Activated CD4-positive, alpha-beta T cell treated with anti-CD3 and anti-CD28 coated beads, Interleukin-2, amount 10 ng/mL, durations not matched to agents 24 days and 14 days (primary cell): ENCODE data around the gene CREBRF. TPM values are rescaled to one million over a fixed set of nuclear protein-coding genes. Genes with fewer than 3 reads are reported as not detected.
"Not testable (repeated sequence)": the region's sequence is repeated elsewhere in the genome, so short reads cannot be mapped to it uniquely, and the experiment has no call there.

Experiments used
- DNase-seq: peaks from one replicate; pipeline ENCODE4 v3.0.0; 2022
- H3K27ac Mint-ChIP-seq: one replicate; pipeline ENCODE4 v1.8.0; 2022; ENCODE audit warnings: mild to moderate bottlenecking, mixed read lengths
- H3K27me3 Mint-ChIP-seq: one replicate; pipeline ENCODE4 v1.8.0; 2022; ENCODE audit warnings: mixed read lengths
- H3K36me3 Mint-ChIP-seq: one replicate; pipeline ENCODE4 v1.8.0; 2022; ENCODE audit warnings: low read depth, mild to moderate bottlenecking, mixed read lengths
- H3K4me1 Mint-ChIP-seq: one replicate; pipeline ENCODE4 v1.8.0; 2021; ENCODE audit warnings: mixed read lengths
- H3K4me3 Mint-ChIP-seq: one replicate; pipeline ENCODE4 v1.8.0; 2022; ENCODE audit warnings: mild to moderate bottlenecking, moderate library complexity, mixed read lengths
- H3K9me3 Mint-ChIP-seq: one replicate; pipeline ENCODE4 v1.8.0; 2021; ENCODE audit warnings: mixed read lengths
- intact Hi-C: fragments of 100-400 bp; cut with micrococcal nuclease; formaldehyde crosslinking; loops from one replicate; pipeline ENCODE4 v1.15.1; 2023
- total RNA-seq: library from RNA; stranded (reverse); gene quantifications from 2 replicates; pipeline ENCODE4 v1.2.3, GENCODE V29; 2022

CREBRF gene
- 6.2 and 6.7 TPM in 2 replicates for total RNA-seq

- intact Hi-C loops = loop anchor here (2.0 to 10.0 kb wide), 8 partner anchors 221 to 1667 kb away; partner anchors contain the start of genes ERGIC1, FBXW11 and UBTD2
- Mint-ChIP-seq H3K9me3 (no peaks in the 10 kb centered on the region), H3K36me3 (no peaks in the 10 kb centered on the region), H3K4me1 (peaks cover 25% of the 10 kb centered on the region), H3K4me3 (peak within 1 kb of the TSS; percentile 95), H3K27ac (peak within 1 kb of the TSS; percentile 96), H3K27me3 (peaks cover 4% of the 10 kb centered on the region)
- peak; percentile 100 for DNase-seq
Observed at GRCh38 chr5:173055983-173056782, at the start of gene CREBRF. Gene CREBRF, plus strand, starts transcription at chr5:173056352. Its CDS starts 24,424 bp downstream, at chr5:173080776.

GRCh38 chr5:173010021-173010420 is 46.1 kb upstream of the CREBRF start:
- H3K36me3 Mint-ChIP-seq = peaks cover 9% of the 10 kb centered on the region
- DNase-seq = no peak
- peaks cover 23% of the 10 kb centered on the region for H3K4me1 Mint-ChIP-seq
- intact Hi-C loops = no loop called here
- H3K9me3 Mint-ChIP-seq = no peaks in the 10 kb centered on the region
- H3K27me3 Mint-ChIP-seq = no peaks in the 10 kb centered on the region
- peak overlapping the region; percentile 11 for H3K27ac Mint-ChIP-seq
- H3K4me3 Mint-ChIP-seq = no peak overlapping the region

- Mint-ChIP-seq H3K36me3 (peaks cover 11% of the 10 kb centered on the region), H3K9me3 (no peaks in the 10 kb centered on the region), H3K27ac (peak overlapping the region; percentile 13), H3K27me3 (no peaks in the 10 kb centered on the region), H3K4me1 (peaks cover 26% of the 10 kb centered on the region), H3K4me3 (no peak overlapping the region)
- intact Hi-C loops = no loop called here
- no peak for DNase-seq
Observed at GRCh38 chr5:173010547-173011464, 45.3 kb upstream of the CREBRF start.

GRCh38 chr5:173011566-173011965 is 44.6 kb upstream of the CREBRF start:
- peaks cover 32% of the 10 kb centered on the region for H3K4me1 Mint-ChIP-seq
- H3K9me3 Mint-ChIP-seq = no peaks in the 10 kb centered on the region
- no peak for DNase-seq
- peaks cover 11% of the 10 kb centered on the region for H3K36me3 Mint-ChIP-seq
- H3K27me3 Mint-ChIP-seq = no peaks in the 10 kb centered on the region
- no peak overlapping the region for H3K4me3 Mint-ChIP-seq
- intact Hi-C loops = no loop called here
- H3K27ac Mint-ChIP-seq = no peak overlapping the region

- Mint-ChIP-seq H3K36me3 (peaks cover 13% of the 10 kb centered on the region), H3K4me1 (peaks cover 34% of the 10 kb centered on the region), H3K27me3 (no peaks in the 10 kb centered on the region), H3K9me3 (no peaks in the 10 kb centered on the region), H3K4me3 (no peak overlapping the region), H3K27ac (no peak overlapping the region)
- DNase-seq = no peak
- intact Hi-C loops = no loop called here
Observed at GRCh38 chr5:173012882-173013281, 43.3 kb upstream of the CREBRF start.

- H3K4me1 Mint-ChIP-seq = peaks cover 34% of the 10 kb centered on the region
- H3K4me3 Mint-ChIP-seq = no peak overlapping the region
- H3K27me3 Mint-ChIP-seq = no peaks in the 10 kb centered on the region
- intact Hi-C loops = no loop called here
- peaks cover 17% of the 10 kb centered on the region for H3K36me3 Mint-ChIP-seq
- no peak overlapping the region for H3K27ac Mint-ChIP-seq
- H3K9me3 Mint-ChIP-seq = no peaks in the 10 kb centered on the region
- no peak for DNase-seq
Observed at GRCh38 chr5:173014671-173015070, 41.5 kb upstream of the CREBRF start.

GRCh38 chr5:173015192-173015591 is 41.0 kb upstream of the CREBRF start:
- no peak for DNase-seq
- Mint-ChIP-seq H3K9me3 (no peaks in the 10 kb centered on the region), H3K27me3 (no peaks in the 10 kb centered on the region), H3K36me3 (peaks cover 17% of the 10 kb centered on the region), H3K4me3 (no peak overlapping the region), H3K4me1 (peaks cover 30% of the 10 kb centered on the region), H3K27ac (no peak overlapping the region)
- intact Hi-C loops = no loop called here

GRCh38 chr5:173015598-173016455 is 40.3 kb upstream of the CREBRF start:
- H3K4me1 Mint-ChIP-seq = peaks cover 25% of the 10 kb centered on the region
- H3K27ac Mint-ChIP-seq = peak overlapping the region; percentile 68
- H3K9me3 Mint-ChIP-seq = no peaks in the 10 kb centered on the region
- no peak for DNase-seq
- H3K4me3 Mint-ChIP-seq = no peak overlapping the region
- H3K27me3 Mint-ChIP-seq = no peaks in the 10 kb centered on the region
- peaks cover 20% of the 10 kb centered on the region for H3K36me3 Mint-ChIP-seq
- intact Hi-C loops = no loop called here

GRCh38 chr5:173016598-173017046 is 39.5 kb upstream of the CREBRF start:
- Mint-ChIP-seq H3K9me3 (no peaks in the 10 kb centered on the region), H3K4me3 (no peak overlapping the region), H3K4me1 (peaks cover 25% of the 10 kb centered on the region), H3K27me3 (no peaks in the 10 kb centered on the region), H3K27ac (peak overlapping the region; percentile 81), H3K36me3 (peaks cover 27% of the 10 kb centered on the region)
- DNase-seq = no peak
- intact Hi-C loops = no loop called here

GRCh38 chr5:173017087-173017486 is 39.1 kb upstream of the CREBRF start:
- H3K27me3 Mint-ChIP-seq, H3K4me3 Mint-ChIP-seq, DNase-seq, H3K9me3 Mint-ChIP-seq, intact Hi-C loops: not testable (repeated sequence)
- Mint-ChIP-seq H3K36me3 (peaks cover 28% of the 10 kb centered on the region), H3K27ac (peak overlapping the region; percentile 81), H3K4me1 (peaks cover 24% of the 10 kb centered on the region)

- Mint-ChIP-seq H3K4me3 (no peak overlapping the region), H3K27ac (no peak overlapping the region)
- DNase-seq = no peak
Observed at GRCh38 chr5:173018358-173018757, 37.8 kb upstream of the CREBRF start.

GRCh38 chr5:173020154-173020581 is 36.0 kb upstream of the CREBRF start:
- Mint-ChIP-seq H3K27ac (no peak overlapping the region), H3K4me3 (no peak overlapping the region), H3K4me1 (peaks cover 21% of the 10 kb centered on the region), H3K9me3 (no peaks in the 10 kb centered on the region), H3K36me3 (peaks cover 43% of the 10 kb centered on the region), H3K27me3 (no peaks in the 10 kb centered on the region)
- intact Hi-C loops = no loop called here
- DNase-seq = no peak

More at GRCh38 chr5:173018358-173018757, 37.8 kb upstream of the CREBRF start:
- Mint-ChIP-seq H3K4me1 (peaks cover 25% of the 10 kb centered on the region), H3K9me3 (no peaks in the 10 kb centered on the region), H3K27me3 (no peaks in the 10 kb centered on the region), H3K36me3 (peaks cover 35% of the 10 kb centered on the region)
- intact Hi-C loops = no loop called here

GRCh38 chr5:173020643-173021042 is 35.5 kb upstream of the CREBRF start:
- Mint-ChIP-seq H3K36me3 (peaks cover 44% of the 10 kb centered on the region), H3K27ac (no peak overlapping the region), H3K27me3 (no peaks in the 10 kb centered on the region), H3K9me3 (no peaks in the 10 kb centered on the region), H3K4me1 (peaks cover 19% of the 10 kb centered on the region), H3K4me3 (no peak overlapping the region)
- no peak for DNase-seq
- intact Hi-C loops = no loop called here
